Measurements from ENCODE around the gene OXSR1. TPM values are rescaled to one million over a fixed set of nuclear protein-coding genes. Genes with fewer than 3 reads are reported as not detected.
"Not testable (repeated sequence)": the region's sequence is repeated elsewhere in the genome, so short reads cannot be mapped to it uniquely, and the experiment has no call there.

OXSR1 gene
- total RNA-seq, 4 donors from 2014 or later = 37.9 to 50.0 (median 43.2) TPM

GRCh38 chr3:38173834-38174418, 8.6 kb downstream of the OXSR1 start:
- TF ChIP-seq CTCF (IDR thresholded peaks at IDR 0.05 in 4 of 5, conservative IDR thresholded peaks at IDR 0.05 in 1 of 5) (no peak), POLR2A (IDR thresholded peaks at IDR 0.05) (no peak)

GRCh38 chr3:38177181-38177580, 11.8 kb downstream of the OXSR1 start:
- TF ChIP-seq CTCF (IDR thresholded peaks at IDR 0.05 in 4 of 5, conservative IDR thresholded peaks at IDR 0.05 in 1 of 5) (no peak), POLR2A (IDR thresholded peaks at IDR 0.05) (no peak)
- in situ Hi-C loops (cut with MboI; ENCODE audit: low sequenced_read_pairs in 4 of 4) (no loop called here), intact Hi-C loops (cut with DNase I; ENCODE audit: low total_unique reads) (no loop called here)

More at GRCh38 chr3:38173834-38174418, 8.6 kb downstream of the OXSR1 start:
- DNase-seq (no peak), ATAC-seq (no peak)
- no peak overlapping the region for H3K27ac ChIP-seq
- no peak overlapping the region for H3K4me3 ChIP-seq
- intact Hi-C loops (cut with DNase I; ENCODE audit: low total_unique reads) = no loop called here
- no peaks in the 10 kb centered on the region for H3K9me3 ChIP-seq
- H3K27me3 ChIP-seq = no peaks in the 10 kb centered on the region
- H3K36me3 ChIP-seq = no peaks in the 10 kb centered on the region
- in situ Hi-C loops (cut with MboI; ENCODE audit: low sequenced_read_pairs in 4 of 4) = no loop called here
- H3K4me1 ChIP-seq = peaks cover 20 to 27% of the 10 kb centered on the region in 2 donors

DNA sequence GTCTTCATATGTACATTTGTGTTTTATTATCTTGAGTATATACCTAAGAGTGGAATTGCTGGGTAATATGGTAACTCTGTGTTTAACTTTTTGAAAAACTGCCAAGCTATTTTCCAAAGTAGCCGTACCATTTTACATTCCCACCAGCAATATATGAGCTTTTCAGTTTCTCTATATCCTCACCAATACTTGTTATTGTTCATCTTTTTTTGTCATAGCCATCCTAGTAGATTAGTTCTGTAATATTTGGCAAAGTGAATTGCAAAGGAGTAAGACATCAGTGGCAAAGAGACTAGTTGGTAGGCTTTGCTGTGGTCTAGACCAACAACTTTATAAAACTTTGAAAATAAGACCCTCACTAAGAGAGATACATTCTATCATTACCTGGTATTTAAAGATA, 21.4 kb downstream of the OXSR1 start:
- H3K27ac ChIP-seq = no peak overlapping the region
- intact Hi-C loops (cut with DNase I; ENCODE audit: low total_unique reads) = no loop called here
- no peaks in the 10 kb centered on the region for H3K27me3 ChIP-seq
- H3K4me3 ChIP-seq = no peak overlapping the region
- no peaks in the 10 kb centered on the region for H3K9me3 ChIP-seq
- no peak for ATAC-seq
- H3K4me1 ChIP-seq = peaks cover 0 to 8% of the 10 kb centered on the region in 2 donors
- no peak for DNase-seq
- H3K36me3 ChIP-seq = peaks cover 0 to 20% of the 10 kb centered on the region in 2 donors
- TF ChIP-seq CTCF (IDR thresholded peaks at IDR 0.05 in 4 of 5, conservative IDR thresholded peaks at IDR 0.05 in 1 of 5) (no peak), POLR2A (IDR thresholded peaks at IDR 0.05) (no peak)
- in situ Hi-C loops (cut with MboI; ENCODE audit: low sequenced_read_pairs in 4 of 4) = no loop called here

More at GRCh38 chr3:38177181-38177580, 11.8 kb downstream of the OXSR1 start:
- Histone ChIP-seq H3K27me3 (no peaks in the 10 kb centered on the region), H3K9me3 (no peaks in the 10 kb centered on the region), H3K4me3 (no peak overlapping the region), H3K36me3 (no peaks in the 10 kb centered on the region), H3K4me1 (peaks cover 6 to 16% of the 10 kb centered on the region in 2 donors), H3K27ac (no peak overlapping the region)
- no peak for ATAC-seq
- DNase-seq = no peak

DNA sequence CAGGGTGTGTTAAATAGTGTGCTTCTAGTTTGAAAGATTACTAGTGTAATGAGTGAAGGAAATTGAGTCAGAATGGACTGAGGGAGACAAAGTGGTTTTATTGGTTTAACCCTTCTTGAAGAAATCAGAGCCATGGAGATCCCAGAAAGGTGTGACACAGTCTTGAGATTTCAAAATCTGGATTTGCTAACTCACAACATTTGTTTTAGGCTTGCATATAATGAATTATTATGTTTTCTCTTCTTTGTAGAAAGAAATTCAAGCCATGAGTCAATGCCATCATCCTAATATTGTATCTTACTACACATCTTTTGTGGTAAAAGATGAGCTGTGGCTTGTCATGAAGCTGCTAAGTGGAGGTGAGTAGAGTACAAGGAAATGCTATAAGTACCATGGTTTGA, 25.1 kb downstream of the OXSR1 start:
- Histone ChIP-seq H3K27me3 (no peaks in the 10 kb centered on the region), H3K4me1 (no peaks in the 10 kb centered on the region), H3K36me3 (peaks cover 0 to 14% of the 10 kb centered on the region in 2 donors), H3K27ac (no peak overlapping the region), H3K4me3 (no peak overlapping the region), H3K9me3 (no peaks in the 10 kb centered on the region)
- in situ Hi-C loops (cut with MboI; ENCODE audit: low sequenced_read_pairs in 4 of 4) = no loop called here
- ATAC-seq (no peak), DNase-seq (no peak)
- TF ChIP-seq CTCF (IDR thresholded peaks at IDR 0.05 in 4 of 5, conservative IDR thresholded peaks at IDR 0.05 in 1 of 5) (no peak), POLR2A (IDR thresholded peaks at IDR 0.05) (no peak)
- intact Hi-C loops (cut with DNase I; ENCODE audit: low total_unique reads) = no loop called here

GRCh38 chr3:38202931-38203330, 37.6 kb downstream of the OXSR1 start:
- intact Hi-C loops (cut with DNase I; ENCODE audit: low total_unique reads); DNase-seq; H3K4me1 ChIP-seq; H3K27me3 ChIP-seq; ATAC-seq; H3K9me3 ChIP-seq; H3K4me3 ChIP-seq; in situ Hi-C loops (cut with MboI; ENCODE audit: low sequenced_read_pairs in 4 of 4); H3K27ac ChIP-seq; H3K36me3 ChIP-seq: not testable (repeated sequence)
